Kidney capillary endothelial cell (primary cell): Measurements from ENCODE around the gene CNOT6L.

ENCODE experiments used
- DNase-seq: peaks from one replicate; pipeline ENCODE4 v3.0.0-alpha.2; 2018; ENCODE audit warnings: low spot score

Gene CNOT6L

DNA sequence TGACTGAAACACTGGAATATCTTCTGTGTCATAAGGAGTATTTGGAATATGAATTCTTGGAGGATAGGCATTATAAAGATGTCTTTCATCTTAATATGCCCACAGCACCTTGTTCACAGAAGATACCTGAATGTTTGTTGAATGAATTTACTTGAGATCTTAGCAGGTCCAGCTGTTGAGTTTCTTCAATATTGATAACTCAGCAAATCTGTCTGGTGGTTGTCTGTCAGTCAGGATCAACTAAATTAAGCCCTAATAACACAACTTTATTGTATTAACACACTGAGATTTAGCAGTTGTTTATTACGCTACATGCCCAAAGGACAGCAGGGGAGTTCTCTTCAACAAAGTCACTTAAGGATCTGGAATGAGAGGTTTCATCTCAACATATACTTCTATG, 106.5 kb downstream of the CNOT6L start:
- no peak for DNase-seq

DNA sequence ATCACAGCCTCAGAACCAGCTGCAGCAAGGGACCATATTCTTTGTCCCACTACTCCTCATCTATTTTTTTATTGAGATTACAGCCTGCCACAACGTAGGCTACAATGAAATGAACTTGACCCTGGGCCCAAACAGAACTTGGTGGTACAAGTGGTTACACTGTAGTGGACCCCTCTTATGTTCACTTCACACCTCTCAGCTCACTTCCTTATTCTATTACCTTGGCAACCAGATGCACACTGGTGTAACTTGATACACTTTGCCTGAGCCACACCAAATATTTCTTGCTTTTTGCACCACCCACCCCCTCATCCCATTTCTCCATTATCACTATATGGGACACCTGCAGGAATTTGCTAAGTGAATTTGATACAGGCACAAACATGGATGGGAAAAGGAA, 107.7 kb downstream of the CNOT6L start:
- no peak for DNase-seq

DNA sequence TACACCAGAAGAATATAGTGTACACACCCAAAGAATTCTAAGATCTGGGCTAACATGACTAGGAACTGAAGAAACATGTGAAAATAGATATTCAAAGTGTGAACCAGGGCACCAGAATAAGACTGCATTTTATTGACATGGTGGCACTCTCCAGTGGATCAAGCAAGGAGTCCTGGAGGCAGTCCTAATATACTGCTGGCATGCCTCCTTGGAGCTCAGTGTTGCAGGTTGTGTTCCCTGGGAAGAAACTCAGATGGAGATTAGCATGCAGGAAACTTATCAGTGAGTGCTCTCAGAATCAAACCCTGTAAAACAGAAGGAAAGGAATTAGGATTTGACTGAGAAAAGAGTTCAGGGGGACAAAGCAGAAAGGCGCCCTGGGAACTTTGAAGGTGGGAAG, 108.5 kb downstream of the CNOT6L start:
- DNase-seq: no peak

DNA sequence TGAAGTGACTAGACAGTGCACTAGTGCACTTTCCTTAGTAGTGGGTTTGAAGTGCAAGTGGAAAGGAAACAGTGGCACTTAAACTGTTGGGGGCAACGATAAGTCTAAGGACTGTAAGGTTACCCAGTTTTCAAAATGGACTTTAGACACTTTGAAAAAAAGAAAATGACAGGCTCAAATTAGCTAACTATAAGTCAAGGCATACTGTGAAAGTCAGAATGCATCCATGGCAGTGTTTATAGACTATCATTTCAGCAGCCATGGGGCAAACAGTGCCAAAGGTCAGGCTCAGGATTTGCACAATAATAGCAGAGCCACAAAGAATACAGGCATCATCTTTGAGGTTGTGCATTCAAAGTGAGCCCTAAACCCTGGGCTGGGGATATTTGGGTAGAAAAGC, 109.1 kb downstream of the CNOT6L start:
- no peak for DNase-seq

DNA sequence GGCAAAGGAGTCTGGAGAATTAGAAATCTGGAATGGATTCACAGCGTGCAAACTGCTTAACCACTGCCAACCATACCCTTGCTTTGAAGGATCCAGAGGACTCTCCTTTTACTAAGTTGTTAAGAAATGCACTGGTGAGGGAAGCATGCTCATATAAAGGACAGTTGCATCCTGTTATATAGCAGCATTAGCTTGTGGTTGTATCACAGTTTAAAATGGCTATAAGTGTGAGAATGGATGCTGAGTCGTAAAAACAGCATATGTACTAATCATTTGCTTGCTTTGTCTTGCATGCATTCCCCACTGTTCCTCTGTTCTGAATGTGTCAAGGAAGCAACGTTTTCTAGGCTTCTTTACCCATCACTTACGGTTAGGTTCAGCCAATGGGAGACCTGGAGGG, 112.5 kb downstream of the CNOT6L start:
- DNase-seq: no peak

DNA sequence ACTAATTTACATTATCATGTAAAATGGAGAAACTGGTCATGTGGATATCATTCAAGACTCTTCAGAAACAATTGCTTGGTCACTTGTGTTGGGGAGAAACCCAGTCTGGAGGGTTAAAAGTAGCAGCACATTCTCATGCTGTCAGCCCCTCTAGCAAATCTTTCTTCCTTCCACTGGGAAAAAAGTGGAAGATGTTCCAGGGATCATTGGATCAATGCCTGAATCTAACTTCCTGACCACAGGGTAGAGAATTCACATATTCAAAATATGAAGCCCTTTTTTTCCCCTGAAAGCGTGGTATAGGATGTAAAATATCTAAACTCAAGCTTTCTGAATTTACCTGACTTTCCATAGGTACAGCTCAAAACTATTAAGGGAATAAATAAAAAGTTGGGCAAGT, 115.5 kb downstream of the CNOT6L start:
- DNase-seq: no peak

DNA sequence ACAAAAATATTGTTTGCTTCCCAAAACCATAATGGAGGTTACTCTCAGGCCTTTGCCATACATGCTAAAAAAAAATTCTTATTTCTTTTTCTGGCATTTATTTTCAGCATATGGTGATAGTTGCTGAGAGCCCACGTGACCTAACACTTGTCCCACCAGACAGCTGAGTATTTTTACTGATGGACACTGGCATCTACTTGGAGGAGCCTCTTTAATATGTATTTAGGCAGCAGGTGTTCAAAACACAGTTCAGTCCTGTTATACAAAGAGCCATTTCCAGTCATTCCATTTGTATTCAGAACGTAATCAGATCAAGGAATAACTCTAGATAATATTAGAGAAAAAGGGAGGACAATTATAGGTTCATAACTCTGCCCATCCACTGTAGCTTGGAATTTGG, 118.0 kb downstream of the CNOT6L start:
- DNase-seq: no peak

DNA sequence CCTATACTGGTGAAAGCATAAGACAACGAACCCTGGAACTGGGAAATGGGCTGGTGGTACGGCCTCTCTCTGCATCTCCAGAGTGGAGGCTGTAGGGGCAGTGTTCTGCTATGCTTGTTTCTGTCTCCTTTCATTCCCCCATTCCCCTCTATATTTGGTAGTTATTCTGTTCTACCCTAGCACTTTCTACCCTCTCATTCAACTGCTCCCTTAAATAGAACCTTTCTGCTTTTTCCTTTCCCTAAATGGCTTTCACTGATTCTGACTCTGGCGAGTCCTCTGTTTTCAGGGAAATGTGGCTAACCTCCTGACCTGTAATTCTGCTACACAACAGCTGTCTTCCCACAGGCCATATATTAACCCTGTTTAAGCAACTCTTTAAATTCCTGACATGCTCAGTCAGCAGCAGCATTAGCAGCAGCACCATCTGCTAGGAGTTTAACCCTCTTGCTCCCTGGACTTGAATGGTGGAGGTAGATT, 119.4 kb downstream of the CNOT6L start:
- peak; percentile 7 for DNase-seq

DNA sequence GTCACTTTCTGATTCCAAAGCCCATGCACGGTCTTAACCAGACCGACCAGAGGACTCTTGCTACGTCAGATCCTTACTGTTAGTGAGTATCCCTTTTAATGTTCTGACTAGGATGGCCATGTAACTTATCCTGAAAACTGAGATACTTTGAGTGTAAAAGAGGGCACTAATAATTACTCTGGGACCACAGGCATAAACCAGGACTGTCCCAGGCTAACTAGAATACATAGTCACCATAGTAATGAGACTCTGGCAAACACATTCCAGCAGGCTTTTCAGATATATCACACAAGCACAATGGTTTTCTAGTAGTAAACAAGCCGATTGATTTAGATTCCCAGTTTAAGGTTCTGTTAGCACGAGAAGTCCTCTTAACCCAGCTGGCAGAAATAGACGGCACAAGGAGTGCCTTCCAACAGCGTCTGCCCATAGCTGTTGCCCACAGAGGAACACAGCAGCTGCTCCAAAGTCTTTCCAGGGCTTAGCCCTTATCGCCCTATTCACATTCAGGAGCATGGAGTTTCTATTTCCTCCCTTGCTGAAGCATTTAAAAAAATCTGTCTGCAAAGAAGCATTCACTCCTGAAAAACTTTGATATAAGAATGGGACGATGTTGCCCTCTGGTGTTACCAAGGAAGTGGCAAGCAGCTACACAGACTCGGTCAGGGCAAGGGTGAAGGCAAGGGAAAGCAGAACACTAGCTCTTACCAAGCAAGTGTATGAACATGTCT, 121.1 kb downstream of the CNOT6L start:
- peak; percentile 33 for DNase-seq

DNA sequence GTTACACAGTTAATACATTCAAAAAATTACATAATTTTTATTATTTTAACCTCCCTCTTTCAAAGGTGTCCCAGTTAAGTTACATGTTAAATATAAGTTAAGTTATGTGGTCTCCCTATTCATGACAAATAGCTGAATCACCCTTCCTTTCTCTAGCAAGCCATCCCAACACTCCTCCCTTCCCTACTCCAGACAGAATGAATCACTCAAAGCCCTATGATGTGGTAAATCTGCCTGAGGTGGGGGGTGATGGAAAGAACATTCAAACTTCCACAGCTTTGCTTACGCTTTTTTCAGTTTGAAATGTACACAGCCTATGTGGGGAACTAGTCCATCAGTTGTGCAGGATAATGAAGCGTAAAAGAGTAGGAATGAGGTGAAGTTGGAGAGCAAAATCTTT, 123.4 kb downstream of the CNOT6L start:
- DNase-seq: peak; percentile 65

DNA sequence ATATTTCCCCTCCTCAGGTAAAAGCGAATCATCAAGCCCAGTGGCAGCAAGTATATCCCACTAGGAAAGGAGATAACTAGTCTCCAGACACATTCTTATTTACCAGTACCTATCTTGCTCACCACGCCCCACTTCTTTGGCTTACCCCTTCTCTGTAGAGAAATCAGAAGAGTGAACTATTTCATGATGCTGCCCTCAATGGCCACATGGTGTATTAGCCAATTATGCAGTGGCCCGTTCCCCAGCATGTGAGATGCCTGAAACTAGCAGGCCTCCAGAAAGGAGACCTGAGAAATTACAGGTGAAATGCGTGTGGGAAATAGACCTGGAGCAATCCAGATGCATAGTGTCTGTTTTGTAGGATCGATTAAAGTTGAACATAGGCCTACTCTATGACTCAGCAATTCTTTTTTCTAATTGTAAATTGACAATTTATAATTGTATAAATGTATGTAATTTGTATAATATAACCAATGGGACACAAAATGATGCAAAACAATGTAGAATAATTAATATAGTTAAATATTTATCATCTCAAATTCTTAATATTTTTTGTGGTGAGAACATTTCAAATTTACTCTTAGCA, 126.2 kb downstream of the CNOT6L start:
- no peak for DNase-seq

DNA sequence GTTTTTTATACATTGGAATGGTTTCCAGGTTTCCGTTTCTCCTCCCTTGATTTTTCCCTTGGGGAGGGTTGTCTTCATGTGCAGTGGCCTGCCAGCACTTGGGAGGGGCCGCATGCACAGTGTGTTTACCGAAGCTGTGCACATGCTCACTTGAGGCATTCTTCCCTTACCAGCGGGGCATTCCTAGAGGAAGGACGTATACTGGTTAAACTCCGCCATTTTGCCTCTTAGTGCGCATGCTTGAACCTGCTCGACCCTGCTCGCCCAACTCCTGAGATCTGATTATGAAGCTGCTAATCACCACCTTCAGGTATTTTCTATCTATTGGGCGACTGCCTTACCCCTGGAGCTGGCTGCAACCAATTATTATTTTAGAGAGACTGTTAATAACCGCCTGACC, 137.4 kb downstream of the CNOT6L start:
- no peak for DNase-seq

DNA sequence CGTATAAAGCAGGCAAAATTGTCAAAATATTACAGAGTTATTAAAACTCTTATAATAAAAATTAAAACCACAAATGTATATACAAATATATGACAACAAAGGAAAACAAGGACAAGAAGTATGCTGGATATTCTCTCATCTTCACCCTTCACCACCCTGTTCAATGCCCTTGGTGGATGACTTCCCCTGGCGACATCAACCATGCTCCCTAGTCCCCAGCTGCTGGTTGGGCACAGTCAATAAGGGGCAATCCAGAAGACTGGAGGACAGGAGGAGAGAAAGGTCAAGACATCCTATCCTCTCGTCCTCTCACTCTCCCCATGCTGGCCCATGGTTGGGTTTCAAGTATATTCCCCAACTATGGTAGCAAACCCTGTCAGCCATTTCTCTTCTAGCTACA, 142.3 kb downstream of the CNOT6L start:
- DNase-seq: no peak

DNA sequence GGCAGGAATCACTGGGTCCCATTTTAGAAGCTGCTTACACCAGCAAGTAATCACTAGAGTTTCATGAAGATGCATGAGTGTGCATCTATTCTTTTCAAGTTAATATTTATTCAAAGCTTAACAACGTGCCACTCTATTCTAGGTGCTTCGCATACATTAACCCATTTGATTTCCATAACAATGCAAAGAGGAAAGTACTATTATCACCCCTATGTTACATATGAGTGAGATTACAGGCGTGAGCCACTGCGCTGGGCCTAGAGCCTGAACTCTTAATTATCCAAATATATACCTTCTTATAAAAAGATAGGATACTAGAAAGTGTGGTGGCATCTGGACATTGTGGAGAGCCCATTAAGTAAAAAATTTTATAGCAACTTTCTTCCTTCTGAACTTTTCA, 148.1 kb downstream of the CNOT6L start:
- DNase-seq: no peak

DNA sequence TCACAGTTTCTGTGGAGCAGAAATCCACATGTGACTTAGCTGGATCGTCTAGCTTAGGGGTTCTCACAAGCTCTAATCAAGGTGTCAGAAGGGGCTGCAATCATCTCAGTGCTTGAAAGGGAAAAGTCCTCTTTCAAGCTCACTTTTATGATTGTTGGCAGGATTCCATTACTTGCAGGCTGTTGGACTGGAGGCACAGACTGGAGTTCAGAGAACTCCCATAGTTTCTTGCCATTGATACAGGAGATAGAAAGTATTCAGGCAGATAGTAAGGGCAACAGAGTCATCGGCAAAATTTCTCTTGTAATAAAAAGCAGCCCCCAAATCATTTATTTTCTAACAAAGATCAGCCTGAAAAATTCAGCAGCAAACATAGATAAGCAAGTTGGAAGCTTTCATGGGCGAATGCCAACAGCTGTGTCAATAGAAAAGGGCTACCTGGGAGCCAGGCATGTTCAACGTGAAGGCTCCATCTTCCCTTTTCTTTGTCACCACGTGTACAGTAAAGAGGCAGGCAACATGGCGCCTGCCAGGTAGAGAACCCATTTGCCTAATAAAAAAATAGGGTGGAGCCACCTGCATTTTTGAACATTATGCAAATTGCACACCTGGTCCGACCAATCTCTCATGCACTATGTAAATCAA, 149.1 kb downstream of the CNOT6L start:
- DNase-seq: no peak

DNA sequence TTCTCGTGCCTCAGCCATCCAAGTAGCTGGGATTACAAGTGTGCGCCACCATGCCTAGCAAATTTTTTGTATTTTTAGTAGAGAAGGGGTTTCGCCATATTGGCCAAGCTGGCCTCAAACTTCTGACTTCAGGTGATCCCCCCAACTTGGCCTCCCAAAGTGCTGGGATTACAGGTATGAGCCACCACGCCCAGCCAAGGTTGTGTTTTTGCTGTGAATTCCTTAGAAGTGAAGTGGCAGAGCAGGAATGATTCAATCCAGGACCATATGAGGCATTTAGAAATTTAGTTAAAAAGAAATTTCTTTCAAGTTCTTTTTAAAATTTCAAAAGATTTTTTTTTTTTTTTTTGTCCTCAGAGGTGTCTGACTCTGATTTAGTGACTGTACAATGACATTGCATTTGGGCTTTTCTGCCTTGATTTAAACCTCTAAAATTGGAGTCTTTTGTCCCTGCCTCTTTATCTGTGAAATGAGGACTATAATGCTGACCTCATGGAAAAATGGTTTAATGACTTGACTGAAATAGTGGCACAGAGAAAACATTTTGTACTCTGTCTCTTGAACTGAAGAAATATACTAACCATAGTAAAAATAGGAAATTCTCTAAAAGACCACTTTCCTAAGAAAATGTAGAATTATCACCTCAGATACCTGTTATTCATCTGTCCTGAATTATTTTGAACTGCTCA, 153.6 kb downstream of the CNOT6L start:
- no peak for DNase-seq
